Right lobe of liver (tissue), 6 donors: Measurements from ENCODE around the gene LHFPL2. TPM values are rescaled to one million over a fixed set of nuclear protein-coding genes. Genes with fewer than 3 reads are reported as not detected.

Experiments
- ATAC-seq, 4 donors: fragments of 200-7000 bp; cut with Tn5 transposase; one replicate each; pipeline ENCODE4 v1.9.1; 2020; ENCODE audit warnings: mild to moderate bottlenecking in 4 of 4, moderate library complexity in 4 of 4
- DNase-seq, 3 donors: peaks; one replicate each; pipeline ENCODE4 v3.0.0-alpha.2; 2020
- H3K27ac ChIP-seq, 3 donors: fragments of 200-600 bp; one replicate each; pipeline ENCODE4 v1.8.0; 2022
- H3K27me3 ChIP-seq, 2 donors: fragments of 200-600 bp; one replicate each; pipeline ENCODE4 v1.8.0; 2022
- H3K36me3 ChIP-seq, 4 donors: fragments of 200-600 bp; sonication (generic) in 1 of 4; one replicate each; pipeline versions ENCODE4 v1.5.1 to v1.8.0; 2017 to 2022; ENCODE audit warnings: control low read depth in 1 of 4
- H3K4me1 ChIP-seq, 4 donors: fragments of 200-600 bp; sonication (generic) in 1 of 4; one replicate each; pipeline versions ENCODE4 v1.5.1 to v1.8.0; 2017 to 2022; ENCODE audit warnings: control low read depth in 1 of 4
- H3K4me3 ChIP-seq, 3 donors: fragments of 200-600 bp; one replicate each; pipeline ENCODE4 v1.8.0; 2022
- H3K9me3 ChIP-seq, 4 donors: fragments of 200-600 bp; sonication (generic) in 1 of 4; one replicate each; pipeline versions ENCODE4 v1.5.1 to v1.8.0; 2017 to 2022; ENCODE audit warnings: control low read depth in 1 of 4
- POLR2A ChIP-seq: fragments of 450-650 bp; IDR thresholded peaks from one replicate; pipeline ENCODE4 v1.6.1; 2017; ENCODE audit warnings: antibody characterized with exemption, mild to moderate bottlenecking
- WGBS: methylation state at CpG from one replicate; pipeline ENCODE4 v1.1.6; 2018; ENCODE audit warnings: low coverage, low lambda C conversion rate; ENCODE audit not compliant: insufficient coverage; ENCODE audit errors: missing lambda C conversion rate; 5-methylcytosine and 5-hydroxymethylcytosine counted together
- intact Hi-C, 2 donors: fragments of 100-400 bp; cut with DNase I; formaldehyde crosslinking; loops; one replicate each; pipeline versions ENCODE4 v1.11.2 to v1.14.1; 2022
- total RNA-seq, 6 experiments: library from RNA; depleted of rRNA in 2 of 6; stranded (reverse); fragments of >200 nt in 2 of 6; fragmentation: NEBNext Ultra II Directional in 3 of 6; extraction: Animal tissue kit (Norgen Biotek cat#: 25700) in 3 of 6; gene quantifications; one replicate each; pipeline versions ENCODE4 v1.1.0 to v1.2.4, GENCODE V29; 2016 to 2023
- TF ChIP-seq, protein P1 (sequence below), 4 donors: fragments of 200-600 bp in 3 of 4; fragments of 450-650 bp in 1 of 4; IDR thresholded peaks; one replicate each; pipeline versions ENCODE4 v1.5.1 to v1.8.0; 2016 to 2022; ENCODE audit warnings: antibody characterized with exemption in 4 of 4, mild to moderate bottlenecking in 2 of 4
- donor health status: DM: no; HTN: yes; CAD: no.
- donor health status: DM: no; HTN: no; CAD: no.
- donor health status: DM: no; HTN: no; CAD: no.
- donor health status: DM: no; HTN: yes; CAD: no.
- donor health status: DM: no; HTN: yes; CAD: no.

The LHFPL2 gene
- total RNA-seq, 6 experiments from 2014 or later, result 2.6 to 11.8 (median 4.3) TPM

DNA sequence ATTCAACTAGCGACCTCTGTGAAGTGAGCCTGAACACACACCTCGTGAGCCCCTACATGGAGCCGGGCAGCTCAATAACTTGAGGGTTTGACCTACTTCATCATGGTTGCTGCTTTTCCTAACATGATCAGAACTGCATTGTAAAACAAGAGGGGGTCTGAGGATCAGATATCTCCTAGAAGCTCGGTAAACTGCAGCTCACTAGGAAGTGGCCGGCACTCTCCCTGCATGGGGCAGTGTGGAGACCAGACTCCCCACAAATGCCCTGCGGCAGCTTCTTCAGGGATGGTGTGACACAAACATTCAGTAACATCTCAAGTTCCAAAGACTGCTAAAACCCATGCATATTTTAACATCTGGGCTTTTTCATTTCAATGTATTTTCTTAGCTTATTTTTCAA is 18.5 kb downstream of the LHFPL2 start:
- ATAC-seq (no peak), DNase-seq (no peak)
- TF ChIP-seq, protein P1, sequence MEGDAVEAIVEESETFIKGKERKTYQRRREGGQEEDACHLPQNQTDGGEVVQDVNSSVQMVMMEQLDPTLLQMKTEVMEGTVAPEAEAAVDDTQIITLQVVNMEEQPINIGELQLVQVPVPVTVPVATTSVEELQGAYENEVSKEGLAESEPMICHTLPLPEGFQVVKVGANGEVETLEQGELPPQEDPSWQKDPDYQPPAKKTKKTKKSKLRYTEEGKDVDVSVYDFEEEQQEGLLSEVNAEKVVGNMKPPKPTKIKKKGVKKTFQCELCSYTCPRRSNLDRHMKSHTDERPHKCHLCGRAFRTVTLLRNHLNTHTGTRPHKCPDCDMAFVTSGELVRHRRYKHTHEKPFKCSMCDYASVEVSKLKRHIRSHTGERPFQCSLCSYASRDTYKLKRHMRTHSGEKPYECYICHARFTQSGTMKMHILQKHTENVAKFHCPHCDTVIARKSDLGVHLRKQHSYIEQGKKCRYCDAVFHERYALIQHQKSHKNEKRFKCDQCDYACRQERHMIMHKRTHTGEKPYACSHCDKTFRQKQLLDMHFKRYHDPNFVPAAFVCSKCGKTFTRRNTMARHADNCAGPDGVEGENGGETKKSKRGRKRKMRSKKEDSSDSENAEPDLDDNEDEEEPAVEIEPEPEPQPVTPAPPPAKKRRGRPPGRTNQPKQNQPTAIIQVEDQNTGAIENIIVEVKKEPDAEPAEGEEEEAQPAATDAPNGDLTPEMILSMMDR (IDR thresholded peaks at IDR 0.05), result no peak
- no peak for TF ChIP-seq POLR2A
- intact Hi-C loops, result no loop called here
- no peak overlapping the region for H3K27ac ChIP-seq
- 85% methylated on average over 3 of the region's 6 CpGs for WGBS
- H3K36me3 ChIP-seq, result no peaks in the 10 kb centered on the region
- H3K4me3 ChIP-seq, result no peak overlapping the region
- H3K27me3 ChIP-seq, result no peaks in the 10 kb centered on the region
- no peaks in the 10 kb centered on the region for H3K9me3 ChIP-seq
- H3K4me1 ChIP-seq, result no peaks in the 10 kb centered on the region

DNA sequence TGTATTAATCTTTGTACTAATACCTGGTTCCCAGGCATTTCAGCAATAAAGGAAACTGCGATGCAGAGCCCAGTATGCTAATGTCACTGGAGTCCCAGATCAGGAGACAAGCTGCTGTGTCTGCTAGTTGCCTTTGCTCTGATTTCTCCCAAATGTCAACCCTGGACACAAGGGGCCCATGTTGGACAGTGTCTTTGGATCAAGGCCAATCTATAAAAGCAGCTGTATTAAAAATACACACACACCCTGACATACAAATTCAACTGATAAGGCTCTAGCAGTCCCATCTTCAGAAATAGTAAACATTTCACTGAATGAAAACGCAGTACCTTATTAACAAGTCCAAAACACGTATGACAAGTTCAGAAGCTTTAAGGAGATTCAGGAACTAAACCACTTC is 18.9 kb downstream of the LHFPL2 start:
- H3K4me3 ChIP-seq, result no peak overlapping the region
- no peaks in the 10 kb centered on the region for H3K27me3 ChIP-seq
- intact Hi-C loops, result no loop called here
- H3K4me1 ChIP-seq, result no peaks in the 10 kb centered on the region
- H3K9me3 ChIP-seq, result no peaks in the 10 kb centered on the region
- no peak for DNase-seq
- H3K27ac ChIP-seq, result no peak overlapping the region
- TF ChIP-seq, protein P1 (IDR thresholded peaks at IDR 0.05), result no peak
- TF ChIP-seq POLR2A, result no peak
- ATAC-seq, result no peak
- WGBS, result 74% methylated on average over 2 of the region's 3 CpGs
- H3K36me3 ChIP-seq, result no peaks in the 10 kb centered on the region

DNA sequence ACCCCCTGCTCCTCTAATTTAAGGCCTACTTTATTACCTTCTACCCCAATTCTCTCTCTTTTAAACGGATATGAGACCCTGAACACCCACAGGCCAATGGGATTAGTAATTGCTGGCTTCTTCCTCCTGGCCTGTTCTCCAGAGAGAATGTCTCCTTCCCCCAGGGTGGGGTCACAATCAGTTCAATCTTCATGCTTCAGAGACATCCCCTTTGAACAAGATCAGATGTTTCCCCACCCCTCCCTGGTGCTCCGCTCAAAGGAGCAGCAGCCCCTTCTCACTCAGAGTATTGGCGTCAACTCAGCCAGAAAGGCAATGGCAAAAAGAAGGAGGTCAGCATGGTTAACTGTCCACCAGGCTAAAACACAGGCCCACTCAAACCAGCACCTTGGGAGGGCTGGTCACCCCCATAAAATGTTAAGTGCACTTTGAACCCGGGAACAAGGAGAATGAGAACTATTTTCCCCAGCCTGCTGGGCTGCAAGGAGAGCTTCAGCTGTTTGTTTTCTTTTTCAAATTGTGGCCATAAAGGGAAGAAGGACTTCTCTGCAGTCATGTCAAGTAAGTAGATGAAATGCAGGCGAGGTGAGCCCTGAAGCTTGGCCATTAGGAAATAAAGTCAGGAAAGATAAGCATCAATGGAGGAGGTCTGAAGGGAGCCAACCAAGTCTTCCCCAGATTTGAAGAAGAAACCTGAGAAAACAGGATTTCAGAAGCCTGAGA is 20.1 kb downstream of the LHFPL2 start:
- ATAC-seq, result no peak
- Histone ChIP-seq H3K4me3 (no peak overlapping the region), H3K9me3 (no peaks in the 10 kb centered on the region), H3K27ac (no peak overlapping the region), H3K4me1 (no peaks in the 10 kb centered on the region), H3K36me3 (no peaks in the 10 kb centered on the region), H3K27me3 (no peaks in the 10 kb centered on the region)
- WGBS, result 65% methylated on average over 5 of the region's 5 CpGs
- intact Hi-C loops, result no loop called here
- TF ChIP-seq, protein P1 (IDR thresholded peaks at IDR 0.05), result no peak
- no peak for TF ChIP-seq POLR2A
- DNase-seq, result no peak

DNA sequence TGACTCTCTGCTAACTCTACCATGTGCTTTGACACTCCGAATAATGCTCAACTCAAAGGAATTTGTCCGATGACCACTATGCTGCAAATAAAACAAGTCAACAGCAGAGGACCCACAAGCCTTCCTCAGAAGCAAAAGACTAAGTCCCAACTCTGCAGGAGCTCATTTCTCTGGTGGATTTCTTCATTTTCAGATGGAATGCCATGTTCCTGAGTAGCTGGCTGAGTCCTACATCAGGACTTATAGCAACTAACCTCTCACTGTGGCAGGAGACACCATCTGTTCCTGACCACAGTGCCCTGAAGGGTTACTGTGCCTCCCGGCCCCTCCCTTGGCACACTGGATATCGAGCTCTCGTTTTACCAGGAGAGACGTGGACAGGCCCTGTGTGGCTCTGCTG is 20.8 kb downstream of the LHFPL2 start:
- intact Hi-C loops, result no loop called here
- Histone ChIP-seq H3K36me3 (no peaks in the 10 kb centered on the region), H3K27me3 (no peaks in the 10 kb centered on the region), H3K9me3 (no peaks in the 10 kb centered on the region), H3K4me3 (no peak overlapping the region), H3K27ac (no peak overlapping the region), H3K4me1 (no peaks in the 10 kb centered on the region)
- DNase-seq (no peak), ATAC-seq (no peak)
- 88% methylated on average over 5 of the region's 6 CpGs for WGBS
- TF ChIP-seq, protein P1 (IDR thresholded peaks at IDR 0.05), result no peak
